Epithelial cell of esophagus (primary cell): ENCODE measurements around the gene PKIG.

Source experiments
- DNase-seq: peaks from one replicate; pipeline ENCODE4 v3.0.0; 2010; ENCODE audit warnings: low read depth
- H3K4me3 ChIP-seq: 2 replicates; pipeline ENCODE4 v1.5.1; 2011; ENCODE audit warnings: mild to moderate bottlenecking, low read length, control low read depth
- TF ChIP-seq, protein P1 (sequence below): IDR thresholded peaks from 2 replicates; pipeline ENCODE4 v1.5.1; 2011; ENCODE audit warnings: low read depth, mild to moderate bottlenecking, low read length, control low read depth, inconsistent platforms; ENCODE audit not compliant: insufficient read depth; ENCODE audit errors: missing control alignments

Gene PKIG

GRCh38 chr20:44624152-44624551, 41.8 kb downstream of the PKIG start:
- DNase-seq, result no peak
- H3K4me3 ChIP-seq, result no peak overlapping the region
- TF ChIP-seq, protein P1, sequence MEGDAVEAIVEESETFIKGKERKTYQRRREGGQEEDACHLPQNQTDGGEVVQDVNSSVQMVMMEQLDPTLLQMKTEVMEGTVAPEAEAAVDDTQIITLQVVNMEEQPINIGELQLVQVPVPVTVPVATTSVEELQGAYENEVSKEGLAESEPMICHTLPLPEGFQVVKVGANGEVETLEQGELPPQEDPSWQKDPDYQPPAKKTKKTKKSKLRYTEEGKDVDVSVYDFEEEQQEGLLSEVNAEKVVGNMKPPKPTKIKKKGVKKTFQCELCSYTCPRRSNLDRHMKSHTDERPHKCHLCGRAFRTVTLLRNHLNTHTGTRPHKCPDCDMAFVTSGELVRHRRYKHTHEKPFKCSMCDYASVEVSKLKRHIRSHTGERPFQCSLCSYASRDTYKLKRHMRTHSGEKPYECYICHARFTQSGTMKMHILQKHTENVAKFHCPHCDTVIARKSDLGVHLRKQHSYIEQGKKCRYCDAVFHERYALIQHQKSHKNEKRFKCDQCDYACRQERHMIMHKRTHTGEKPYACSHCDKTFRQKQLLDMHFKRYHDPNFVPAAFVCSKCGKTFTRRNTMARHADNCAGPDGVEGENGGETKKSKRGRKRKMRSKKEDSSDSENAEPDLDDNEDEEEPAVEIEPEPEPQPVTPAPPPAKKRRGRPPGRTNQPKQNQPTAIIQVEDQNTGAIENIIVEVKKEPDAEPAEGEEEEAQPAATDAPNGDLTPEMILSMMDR, result no peak

DNA sequence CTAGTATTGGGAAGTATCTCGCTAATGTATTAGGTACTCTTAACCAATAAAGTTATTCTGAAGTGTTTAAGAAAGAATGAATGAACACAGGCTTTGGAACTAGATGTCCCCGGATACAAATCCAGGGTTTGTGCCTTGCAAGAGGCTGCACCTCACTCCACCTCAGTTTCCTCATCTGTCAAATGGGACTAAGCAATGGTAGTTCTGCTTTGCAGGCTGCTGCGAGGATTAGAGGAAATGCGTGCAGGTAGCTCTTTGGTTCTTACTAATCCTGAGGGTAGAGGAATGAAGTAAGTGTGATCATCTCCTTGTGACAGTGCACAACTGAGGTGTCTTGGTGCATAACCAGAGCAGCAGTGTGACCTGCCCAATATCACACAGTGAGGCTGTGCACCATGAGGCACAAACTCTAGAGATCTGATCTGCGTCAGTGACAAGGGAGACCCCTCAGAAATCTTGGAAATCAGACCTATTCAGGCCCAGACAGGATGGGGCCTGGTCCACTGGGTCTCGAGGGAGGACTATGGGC, 42.4 kb downstream of the PKIG start:
- H3K4me3 ChIP-seq, result no peak overlapping the region
- DNase-seq, result no peak
- TF ChIP-seq, protein P1, result no peak

GRCh38 chr20:44625361-44625760, 43.0 kb downstream of the PKIG start:
- H3K4me3 ChIP-seq, result no peak overlapping the region
- TF ChIP-seq, protein P1, result no peak
- DNase-seq, result no peak

DNA sequence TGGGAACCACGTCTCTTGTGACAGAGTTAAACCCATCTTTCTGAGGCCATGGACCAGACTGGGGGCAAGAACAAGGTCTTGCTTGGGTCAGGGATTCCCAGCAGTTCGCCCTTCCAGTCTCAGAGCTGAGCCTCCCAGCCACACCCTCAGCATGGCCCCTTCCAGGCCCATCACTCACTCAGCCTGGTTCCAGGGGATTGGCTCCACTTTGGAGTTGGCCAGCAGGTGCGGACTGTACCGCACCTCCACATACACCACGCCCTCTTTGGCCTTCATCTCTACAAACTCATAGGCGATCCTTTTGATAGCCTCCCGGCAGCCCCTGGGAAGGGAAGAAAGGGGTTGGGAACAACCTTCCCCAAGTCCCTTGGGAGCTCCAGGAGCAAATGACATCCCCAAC, 43.9 kb downstream of the PKIG start:
- no peak for DNase-seq
- no peak overlapping the region for H3K4me3 ChIP-seq
- TF ChIP-seq, protein P1, result no peak

- no peak overlapping the region for H3K4me3 ChIP-seq
- TF ChIP-seq, protein P1, result no peak
- DNase-seq, result no peak
Measured at GRCh38 chr20:44627364-44628010, 45.1 kb downstream of the PKIG start.

DNA sequence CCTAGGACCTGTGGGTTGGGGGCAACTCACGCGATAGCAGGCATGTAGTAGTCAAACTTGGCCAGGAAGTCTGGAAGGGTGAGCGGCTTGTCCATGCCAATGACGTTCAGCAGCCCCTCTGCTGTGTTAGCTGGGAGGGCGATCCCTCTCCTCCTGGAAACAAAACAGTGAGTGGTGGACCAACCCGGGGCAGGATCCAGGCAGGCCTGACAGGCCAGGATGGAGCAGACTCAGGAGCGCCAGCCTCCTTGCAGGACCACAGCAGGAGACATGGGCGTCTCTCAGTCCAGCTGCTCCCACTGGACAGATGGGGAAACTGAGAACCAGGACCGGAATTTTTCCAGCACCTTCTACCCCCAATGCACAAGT, 46.6 kb downstream of the PKIG start:
- H3K4me3 ChIP-seq, result no peak overlapping the region
- DNase-seq, result no peak
- TF ChIP-seq, protein P1, result no peak

- TF ChIP-seq, protein P1, result no peak
- H3K4me3 ChIP-seq, result no peak overlapping the region
- no peak for DNase-seq
Measured at GRCh38 chr20:44629542-44629941, 47.2 kb downstream of the PKIG start.
